NCI-H2171 treated with DMSO at 0.1 percent for 48 hours (cell line): Measurements from ENCODE around the gene CSNK1G2.

Experiments
- DNase-seq: peaks from one replicate; lab custom pipeline; 2025; lab: John Stamatoyannopoulos, UW

CSNK1G2 gene

DNA sequence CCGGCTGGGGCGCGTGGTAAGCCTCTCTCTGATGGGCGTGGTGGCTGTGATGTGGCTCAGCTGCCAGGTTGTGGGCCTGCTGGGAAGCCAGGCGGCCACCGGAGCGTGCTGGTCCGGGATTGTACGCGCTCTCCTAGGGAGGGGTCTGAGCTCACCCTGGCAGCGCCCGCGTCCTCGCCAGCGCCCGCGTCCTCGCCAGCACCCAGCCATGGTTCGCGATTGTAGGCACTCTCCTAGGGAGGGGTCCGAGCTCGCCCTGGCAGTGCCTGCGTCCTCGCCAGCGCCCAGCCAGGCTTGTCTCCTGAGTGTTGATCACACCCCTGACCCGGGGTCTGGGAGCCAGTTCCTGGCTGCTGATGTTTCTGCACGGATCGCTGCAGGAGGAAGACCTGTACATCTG, 22.0 kb upstream of the CSNK1G2 start:
- no peak for DNase-seq

- DNase-seq, result no peak
These were observed 20.3 kb upstream of the CSNK1G2 start for GRCh38 chr19:1920644-1921043.

GRCh38 chr19:1921326-1921725, 19.6 kb upstream of the CSNK1G2 start:
- no peak for DNase-seq

GRCh38 chr19:1921825-1922224, 19.1 kb upstream of the CSNK1G2 start:
- no peak for DNase-seq

DNA sequence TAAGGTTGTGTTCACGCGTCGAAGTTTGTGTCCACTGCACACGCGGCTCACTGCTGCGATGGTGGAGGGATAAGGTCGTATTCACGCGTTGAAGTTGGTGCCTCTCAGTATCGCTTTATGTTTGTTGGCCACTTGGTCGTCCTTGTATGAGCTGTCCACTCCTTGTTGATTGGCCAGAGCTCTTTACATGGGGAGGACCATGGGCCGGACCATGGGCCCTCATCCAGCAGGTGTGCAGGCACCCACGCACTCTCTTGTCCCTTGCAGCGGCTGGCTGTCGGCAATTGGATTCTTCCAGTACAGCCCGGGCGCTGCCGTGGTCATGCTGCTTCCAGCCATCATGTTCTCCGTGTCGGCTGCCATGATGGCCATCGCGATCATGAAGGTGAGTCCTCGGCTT, 18.2 kb upstream of the CSNK1G2 start:
- no peak for DNase-seq

- no peak for DNase-seq
These were observed 17.7 kb upstream of the CSNK1G2 start for GRCh38 chr19:1923319-1923718.

- no peak for DNase-seq
These were observed 16.5 kb upstream of the CSNK1G2 start for GRCh38 chr19:1924320-1924961.

GRCh38 chr19:1925544-1925943, 15.4 kb upstream of the CSNK1G2 start:
- DNase-seq, result no peak

DNA sequence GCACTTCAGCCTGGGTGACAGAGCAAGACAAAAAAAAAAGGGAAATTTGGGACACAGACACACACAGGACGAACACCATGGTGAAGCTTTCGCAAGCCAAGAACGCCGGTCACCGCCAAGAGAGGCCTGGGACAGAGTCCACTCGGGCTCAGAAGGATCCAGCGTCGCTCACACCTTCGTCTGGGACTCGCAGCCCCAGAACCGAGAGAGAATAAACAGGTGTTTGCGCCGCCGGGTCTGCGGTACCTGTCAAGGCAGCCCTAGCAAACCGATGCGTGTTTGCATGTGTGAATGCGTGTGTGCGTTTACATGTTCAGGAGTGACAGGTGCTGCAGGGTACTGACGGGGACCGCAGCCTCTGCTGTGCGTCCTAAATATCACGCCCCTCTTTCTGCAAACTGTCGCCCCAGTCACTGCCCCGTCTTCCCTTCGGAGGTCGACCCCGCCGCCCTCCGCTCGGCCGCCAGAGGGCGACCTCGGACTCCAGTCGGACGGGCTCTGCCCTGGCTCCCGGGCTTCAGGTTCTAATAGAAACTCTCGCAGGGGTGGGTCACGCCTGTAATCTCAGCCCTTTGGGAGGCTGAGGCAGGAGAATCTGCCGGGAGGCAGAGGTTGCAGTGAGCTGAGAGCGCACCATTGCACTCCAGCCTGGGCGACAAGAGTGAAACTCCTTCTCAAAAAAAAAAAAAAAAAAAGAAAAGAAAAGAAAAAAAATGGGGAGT, 11.8 kb upstream of the CSNK1G2 start:
- peak; percentile 62 for DNase-seq

DNA sequence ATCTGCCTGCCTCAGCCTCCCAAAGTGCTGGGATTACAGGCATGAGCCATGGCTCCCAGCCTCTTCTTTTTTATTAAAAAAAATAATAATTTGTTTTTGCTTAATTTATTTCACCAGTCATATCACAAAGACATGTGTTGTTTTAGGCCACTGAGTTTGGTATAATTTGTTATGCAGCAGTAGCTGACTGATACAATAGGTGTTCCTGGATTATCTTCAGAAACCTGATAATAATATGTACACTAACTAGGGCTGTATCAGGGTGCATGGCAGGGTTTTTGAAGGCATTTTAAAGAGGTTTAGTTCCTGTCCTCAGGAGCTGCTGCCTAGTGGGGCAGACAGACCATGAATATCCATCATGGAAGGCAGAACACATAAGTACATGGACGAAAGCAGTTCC, 9.5 kb upstream of the CSNK1G2 start:
- DNase-seq, result no peak

- peak; percentile 89 for DNase-seq
These were observed 8.6 kb upstream of the CSNK1G2 start for GRCh38 chr19:1932395-1932794.

- no peak for DNase-seq
These were observed 7.7 kb upstream of the CSNK1G2 start for GRCh38 chr19:1933244-1933643.

- no peak for DNase-seq
These were observed 7.0 kb upstream of the CSNK1G2 start for GRCh38 chr19:1933942-1934341.

DNA sequence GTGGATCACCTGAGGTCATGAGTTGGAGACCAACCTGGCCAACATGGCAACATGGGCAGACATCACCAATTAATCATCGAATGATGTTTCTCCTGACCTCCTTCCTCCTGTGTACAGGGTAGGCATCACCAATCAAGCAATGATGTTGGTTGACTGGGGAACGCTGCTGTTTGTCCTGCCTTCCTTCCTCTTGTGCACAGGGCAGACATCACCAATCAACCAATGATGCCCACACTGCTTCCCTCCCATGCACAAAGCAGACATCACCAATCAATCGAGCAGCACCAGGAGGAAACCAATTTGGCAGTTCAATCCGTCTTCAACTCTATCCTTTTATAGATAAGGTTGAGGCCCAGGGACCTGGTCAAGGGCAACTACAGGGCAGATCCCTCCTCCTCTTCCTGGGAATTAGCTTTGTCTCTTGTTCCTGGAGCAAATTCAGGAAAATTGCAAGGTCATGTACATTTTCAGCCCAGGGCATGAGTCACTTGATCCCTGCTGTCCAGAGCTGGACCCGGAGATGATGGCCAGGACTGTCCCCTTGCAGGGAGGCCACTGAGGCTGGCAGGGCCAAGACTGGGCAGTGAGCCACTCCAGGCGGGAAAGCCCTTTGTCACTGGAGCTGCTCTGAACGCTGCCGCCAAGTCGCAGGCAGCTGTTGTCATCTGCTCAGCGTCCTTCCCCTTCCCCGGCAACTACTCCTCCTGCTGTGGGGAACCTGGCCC, 5.3 kb upstream of the CSNK1G2 start:
- DNase-seq, result no peak

GRCh38 chr19:1936430-1936829, 4.5 kb upstream of the CSNK1G2 start:
- DNase-seq, result no peak

- no peak for DNase-seq
These were observed 3.9 kb upstream of the CSNK1G2 start for GRCh38 chr19:1936916-1937610.

GRCh38 chr19:1938071-1938470, 2.9 kb upstream of the CSNK1G2 start:
- no peak for DNase-seq

GRCh38 chr19:1942078-1942933, 1.3 kb downstream of the CSNK1G2 start:
- peak; percentile 41 for DNase-seq

DNA sequence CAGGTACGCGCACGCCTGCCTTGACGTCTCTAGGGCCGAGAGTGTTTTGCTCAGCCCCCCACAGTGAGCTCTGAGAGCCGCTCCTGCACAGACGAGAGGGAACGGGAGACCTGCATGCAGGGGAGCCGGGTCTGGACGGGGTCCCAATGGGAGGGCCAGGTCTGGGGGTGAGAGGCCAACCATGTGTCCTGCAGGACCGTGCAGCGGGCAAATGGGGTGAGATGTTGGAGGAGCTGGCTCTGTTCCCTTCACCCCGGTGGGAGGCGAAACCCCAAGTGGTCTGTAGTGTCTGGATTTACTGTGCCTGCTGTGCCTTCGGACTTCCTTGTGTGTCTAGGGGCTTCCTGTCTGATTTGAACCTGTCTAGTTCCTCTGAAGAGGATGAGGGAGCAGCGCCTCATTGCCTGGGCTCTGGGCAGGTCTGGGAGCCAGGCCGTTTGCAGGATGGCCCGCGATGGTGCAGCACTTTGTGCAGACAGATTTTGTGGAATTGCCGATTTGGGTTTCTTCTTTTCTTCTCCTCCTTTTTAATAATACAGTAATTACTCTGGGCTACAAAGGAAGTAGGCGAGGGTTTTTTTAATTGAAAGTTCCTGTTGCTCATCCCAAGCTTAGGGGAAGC, 2.1 kb downstream of the CSNK1G2 start:
- DNase-seq, result no peak

DNA sequence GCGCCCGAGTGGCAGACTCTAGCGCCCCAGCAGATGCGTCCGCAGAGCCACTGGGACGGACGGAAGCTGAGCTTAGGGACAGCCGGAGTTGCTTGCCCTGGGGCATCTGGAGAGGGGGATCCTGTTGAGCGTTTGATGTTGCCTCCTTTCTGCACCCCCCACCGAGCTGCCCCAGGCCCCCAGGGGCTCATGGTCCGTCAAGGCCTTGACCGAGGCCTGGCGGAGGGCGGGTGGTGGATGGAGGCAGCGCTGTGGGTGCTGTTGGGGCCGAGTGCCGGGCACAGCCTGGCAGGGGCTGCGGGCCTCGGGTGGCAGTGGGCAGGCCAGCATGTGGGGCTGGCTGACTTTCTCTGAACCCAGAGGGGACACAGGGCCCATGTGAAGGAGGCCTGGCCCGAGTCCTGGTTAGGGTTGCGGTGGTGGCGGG, 2.7 kb downstream of the CSNK1G2 start:
- DNase-seq, result no peak
